H1 (cell line): Measurements from ENCODE around the gene BNC1. TPM values are rescaled to one million over a fixed set of nuclear protein-coding genes. Genes with fewer than 3 reads are reported as not detected.

ENCODE experiments used
- CTCF ChIA-PET: fragments of 300-600 bp; sonication (Branson Sonifier 250); formaldehyde crosslinking; loops from one replicate; lab custom pipeline; 2021; ENCODE audit not compliant: partially characterized antibody; lab: Charles Lee
- POLR2A ChIA-PET: fragments of 300-600 bp; sonication (Branson Sonifier 250); formaldehyde crosslinking; loops from one replicate; lab custom pipeline; 2021; ENCODE audit warnings: inconsistent platforms; ENCODE audit not compliant: partially characterized antibody; lab: Charles Lee
- DNase-seq, 2 experiments: peaks; one replicate each; pipeline versions ENCODE4 v3.0.0 to v3.0.0-alpha.2; 2010 to 2022; ENCODE audit warnings: low spot score in 2 of 2, low read depth in 1 of 2, mixed read lengths in 1 of 2
- FAIRE-seq: peaks from 2 replicates; lab custom pipeline; 2011; peaks lifted over from hg19 to GRCh38; lab: Jason Lieb, UNC
- H2AFZ ChIP-seq: 2 replicates; pipeline ENCODE4 v1.8.1; 2012; ENCODE audit warnings: low read length, inconsistent platforms
- H2AK5ac ChIP-seq: 2 replicates; pipeline ENCODE4 v1.6.1; 2013; ENCODE audit warnings: low read depth, low read length
- H2BK120ac ChIP-seq: replicated peaks from 2 replicates; pipeline ENCODE3; 2013; ENCODE audit warnings: low read depth, low read length, inconsistent platforms
- H2BK12ac ChIP-seq: 2 replicates; pipeline ENCODE4 v1.6.1; 2013; ENCODE audit warnings: low read depth, low read length
- H2BK15ac ChIP-seq: 2 replicates; pipeline ENCODE4 v1.6.1; 2013; ENCODE audit warnings: low read length
- H2BK20ac ChIP-seq: 2 replicates; pipeline ENCODE4 v1.6.1; 2013; ENCODE audit warnings: low read length
- H2BK5ac ChIP-seq: 2 replicates; pipeline ENCODE4 v1.6.1; 2013; ENCODE audit warnings: low read depth, low read length
- H3K14ac ChIP-seq: 2 replicates; pipeline ENCODE4 v1.6.1; 2013; ENCODE audit warnings: inconsistent platforms; ENCODE audit not compliant: insufficient read length
- H3K18ac ChIP-seq: 2 replicates; pipeline ENCODE4 v1.6.1; 2013; ENCODE audit warnings: low read length; ENCODE audit errors: extremely low read depth
- H3K23ac ChIP-seq: 2 replicates; pipeline ENCODE4 v1.6.1; 2013; ENCODE audit warnings: inconsistent platforms; ENCODE audit not compliant: insufficient read length
- H3K23me2 ChIP-seq: 2 replicates; pipeline ENCODE4 v1.6.1; 2013; ENCODE audit warnings: low read depth, low read length
- H3K27ac ChIP-seq: 2 replicates; pipeline ENCODE4 v1.6.1; 2011; ENCODE audit warnings: low read depth, low read length, inconsistent platforms
- H3K27me3 ChIP-seq, 4 experiments: replicated peaks in 1 of 4; 1 replicate in 1 of 4; 2 replicates in 3 of 4; pipeline versions ENCODE4 v1.6.1 to v1.8.1; 2011 to 2013; ENCODE audit warnings: low read length in 3 of 4, mild to moderate bottlenecking in 3 of 4, inconsistent platforms in 2 of 4, mixed read lengths in 2 of 4, moderate library complexity in 1 of 4; ENCODE audit not compliant: control insufficient read depth in 3 of 4, insufficient read depth in 3 of 4; ENCODE audit errors: extremely low read depth in 1 of 4
- H3K36me3 ChIP-seq, 4 experiments: 2 replicates each; pipeline versions ENCODE4 v1.6.1 to v1.8.1; 2011 to 2013; ENCODE audit warnings: mild to moderate bottlenecking in 4 of 4, low read length in 3 of 4, moderate library complexity in 2 of 4, control low read depth in 1 of 4, inconsistent platforms in 1 of 4; ENCODE audit not compliant: insufficient read depth in 4 of 4, control insufficient read depth in 2 of 4
- H3K4ac ChIP-seq: replicated peaks from 2 replicates; pipeline ENCODE3; 2013; ENCODE audit warnings: low read length, low read depth, mixed read lengths, inconsistent platforms; ENCODE audit not compliant: insufficient read length
- H3K4me1 ChIP-seq, 4 experiments: replicated peaks in 1 of 4; 1 replicate in 1 of 4; 2 replicates in 3 of 4; pipeline versions ENCODE4 v1.6.1 to v1.8.1; 2011 to 2013; ENCODE audit warnings: low read length in 3 of 4, inconsistent platforms in 2 of 4, mixed read lengths in 1 of 4; ENCODE audit not compliant: insufficient read depth in 4 of 4, control insufficient read depth in 3 of 4
- H3K4me2 ChIP-seq, 2 experiments: 2 replicates each; pipeline versions ENCODE4 v1.6.1 to v1.8.1; 2011 to 2013; ENCODE audit warnings: low read depth in 2 of 2, low read length in 2 of 2, control low read depth in 1 of 2, inconsistent platforms in 1 of 2, mild to moderate bottlenecking in 1 of 2; ENCODE audit not compliant: insufficient read depth in 1 of 2
- H3K4me3 ChIP-seq, 4 experiments: fragments of 200-600, 300-600 bp in 1 of 4; sonication (generic), shearing (Covaris generic), sonication (Bioruptor Twin) in 1 of 4; 2 replicates each; pipeline versions ENCODE4 v1.5.1 to v1.8.1; 2011 to 2016; ENCODE audit warnings: low read length in 4 of 4, low read depth in 3 of 4, control low read depth in 2 of 4, inconsistent platforms in 2 of 4, mild to moderate bottlenecking in 2 of 4, mixed read lengths in 1 of 4, moderate library complexity in 1 of 4; ENCODE audit not compliant: insufficient read depth in 2 of 4; ENCODE audit errors: extremely low read depth in 1 of 4
- H3K56ac ChIP-seq: replicated peaks from 2 replicates; pipeline ENCODE3; 2013; ENCODE audit warnings: low read depth, mild to moderate bottlenecking, mixed read lengths, low read length, inconsistent platforms; ENCODE audit not compliant: insufficient read length
- H3K79me1 ChIP-seq: 2 replicates; pipeline ENCODE4 v1.6.1; 2013; ENCODE audit warnings: low read depth, low read length, control low read depth
- H3K79me2 ChIP-seq, 2 experiments: 2 replicates each; pipeline versions ENCODE4 v1.6.1 to v1.8.1; 2012 to 2013; ENCODE audit warnings: low read length in 2 of 2, mild to moderate bottlenecking in 2 of 2, inconsistent platforms in 1 of 2; ENCODE audit not compliant: insufficient read depth in 2 of 2, control insufficient read depth in 1 of 2
- H3K9ac ChIP-seq, 4 experiments: replicated peaks in 1 of 4; 1 replicate in 1 of 4; 2 replicates in 3 of 4; pipeline versions ENCODE4 v1.6.1 to v1.8.1; 2011 to 2013; ENCODE audit warnings: low read depth in 3 of 4, low read length in 3 of 4, control low read depth in 2 of 4, mild to moderate bottlenecking in 2 of 4, moderate library complexity in 2 of 4, inconsistent platforms in 1 of 4; ENCODE audit errors: extremely low read depth in 1 of 4
- H3K9me3 ChIP-seq, 2 experiments: 2 replicates each; pipeline versions ENCODE4 v1.6.1 to v1.8.1; 2012 to 2013; ENCODE audit warnings: mild to moderate bottlenecking in 2 of 2, moderate library complexity in 2 of 2, control low read depth in 1 of 2, inconsistent platforms in 1 of 2, low read depth in 1 of 2, low read length in 1 of 2, mixed read lengths in 1 of 2; ENCODE audit not compliant: insufficient read depth in 2 of 2
- H4K20me1 ChIP-seq, 2 experiments: replicated peaks in 1 of 2; 2 replicates each; pipeline versions ENCODE3 to v1.8.1; 2011 to 2013; ENCODE audit warnings: inconsistent platforms in 2 of 2, low read length in 2 of 2, mild to moderate bottlenecking in 1 of 2; ENCODE audit not compliant: insufficient read depth in 2 of 2, control insufficient read depth in 1 of 2
- H4K5ac ChIP-seq: 2 replicates; pipeline ENCODE4 v1.6.1; 2013; ENCODE audit warnings: low read length, low read depth, mixed read lengths, inconsistent platforms; ENCODE audit not compliant: insufficient read length
- H4K8ac ChIP-seq: 2 replicates; pipeline ENCODE4 v1.8.0; 2013; ENCODE audit warnings: mild to moderate bottlenecking, moderate library complexity, low read length, inconsistent platforms; ENCODE audit not compliant: insufficient read depth; ENCODE audit errors: extremely low read depth
- H4K91ac ChIP-seq: replicated peaks from 2 replicates; pipeline ENCODE3; 2013; ENCODE audit warnings: low read length, mixed read lengths, inconsistent platforms; ENCODE audit not compliant: insufficient read length
- CREB1 ChIP-seq: IDR thresholded peaks from 2 replicates; pipeline ENCODE4 v1.6.1; 2012; ENCODE audit warnings: inconsistent platforms
- GABPA ChIP-seq: IDR thresholded peaks from 2 replicates; pipeline ENCODE4 v1.6.1; 2011; ENCODE audit warnings: mild to moderate bottlenecking, low read length, moderate library complexity, borderline replicate concordance; ENCODE audit not compliant: insufficient read depth
- GTF2F1 ChIP-seq: IDR thresholded peaks from 2 replicates; pipeline ENCODE4 v1.6.1; 2012; ENCODE audit warnings: low read depth, low read length, improper control_type of control experiment, borderline replicate concordance
- HDAC2 ChIP-seq, 2 experiments: fragments of 300-600 bp in 1 of 2; sonication (generic) in 1 of 2; IDR thresholded peaks; 2 replicates each; pipeline ENCODE4 v1.6.1; 2011 to 2012; ENCODE audit warnings: low read depth in 2 of 2, low read length in 2 of 2, mild to moderate bottlenecking in 2 of 2, moderate library complexity in 2 of 2, borderline replicate concordance in 1 of 2, inconsistent platforms in 1 of 2
- NRF1 ChIP-seq: IDR thresholded peaks from 2 replicates; pipeline ENCODE4 v1.6.1; 2011; ENCODE audit warnings: mild to moderate bottlenecking, low read depth, low read length, improper control_type of control experiment
- RAD21 ChIP-seq, 2 experiments: IDR thresholded peaks in 1 of 2; conservative IDR thresholded peaks in 1 of 2; 2 replicates each; pipeline ENCODE4 v1.6.1; 2011; ENCODE audit warnings: low read depth in 2 of 2, low read length in 2 of 2, improper control_type of control experiment in 1 of 2, inconsistent platforms in 1 of 2, mild to moderate bottlenecking in 1 of 2, moderate library complexity in 1 of 2
- RBBP5 ChIP-seq: IDR thresholded peaks from 2 replicates; pipeline ENCODE4 v1.7.1; 2012; ENCODE audit warnings: low read depth, mild to moderate bottlenecking, inconsistent platforms, low read length, moderate library complexity, borderline replicate concordance
- RFX5 ChIP-seq: IDR thresholded peaks from 2 replicates; pipeline ENCODE4 v1.6.1; 2011; ENCODE audit warnings: low read depth, low read length, improper control_type of control experiment, borderline replicate concordance
- SAP30 ChIP-seq: fragments of 300-600 bp; sonication (generic); IDR thresholded peaks from 2 replicates; pipeline ENCODE4 v1.7.1; 2012; ENCODE audit warnings: low read length, moderate library complexity, mild to moderate bottlenecking, inconsistent platforms; ENCODE audit not compliant: insufficient read depth, insufficient replicate concordance
- SIN3A ChIP-seq, 2 experiments: IDR thresholded peaks in 1 of 2; conservative IDR thresholded peaks in 1 of 2; 2 replicates each; pipeline ENCODE4 v1.6.1; 2011 to 2012; ENCODE audit warnings: low read length in 2 of 2, improper control_type of control experiment in 1 of 2, low read depth in 1 of 2, mild to moderate bottlenecking in 1 of 2
- SRF ChIP-seq: IDR thresholded peaks from 2 replicates; pipeline ENCODE4 v1.6.1; 2011; ENCODE audit warnings: mild to moderate bottlenecking, low read depth, low read length, moderate library complexity
- WGBS, 2 experiments: shearing (Covaris generic) in 1 of 2; methylation state at CpG; one replicate each; pipeline versions ENCODE4 v1.1.6 to v1.1.7; 2013 to 2015; ENCODE audit warnings: low lambda C conversion rate in 2 of 2, mixed read lengths in 2 of 2, inconsistent platforms in 1 of 2, low coverage in 1 of 2, missing lambda C conversion rate in 1 of 2; ENCODE audit not compliant: insufficient replicate concordance in 2 of 2, insufficient coverage in 1 of 2, insufficient read length in 1 of 2; ENCODE audit errors: extremely low coverage in 1 of 2, missing lambda C conversion rate in 1 of 2; 5-methylcytosine and 5-hydroxymethylcytosine counted together
- polyA plus RNA-seq, 7 experiments: library from polyadenylated mRNA; depleted of rRNA in 3 of 7; stranded (reverse) in 5 of 7; unstranded in 2 of 7; fragments of >200 nt in 5 of 7; fragments of 200-250 nt in 2 of 7; gene quantifications; 1 replicate in 5 of 7; 2 replicates in 1 of 7; 4 replicates in 1 of 7; pipeline versions ENCODE4 v1.2.1 to v1.2.3, GENCODE V29; 2011 to 2013; ENCODE audit warnings: missing spikeins in 2 of 7, mixed read lengths in 2 of 7
- total RNA-seq: library from RNA; stranded (reverse); fragmentation: NEBNext Ultra II Directional; extraction: Animal tissue kit (Norgen Biotek cat#: 25700); gene quantifications from 2 replicates; pipeline ENCODE4 v1.2.1, GENCODE V29; 2021
- TF ChIP-seq, protein P1 (sequence below): IDR thresholded peaks from 2 replicates; pipeline ENCODE4 v1.6.1; 2012; ENCODE audit warnings: inconsistent platforms

The BNC1 gene
- total and polyA plus RNA-seq, 2 of the 8 experiments (the other 6 are each of a cell fraction or from before 2014, with no cell fraction given), result 0.99 to 2.1 TPM

DNA sequence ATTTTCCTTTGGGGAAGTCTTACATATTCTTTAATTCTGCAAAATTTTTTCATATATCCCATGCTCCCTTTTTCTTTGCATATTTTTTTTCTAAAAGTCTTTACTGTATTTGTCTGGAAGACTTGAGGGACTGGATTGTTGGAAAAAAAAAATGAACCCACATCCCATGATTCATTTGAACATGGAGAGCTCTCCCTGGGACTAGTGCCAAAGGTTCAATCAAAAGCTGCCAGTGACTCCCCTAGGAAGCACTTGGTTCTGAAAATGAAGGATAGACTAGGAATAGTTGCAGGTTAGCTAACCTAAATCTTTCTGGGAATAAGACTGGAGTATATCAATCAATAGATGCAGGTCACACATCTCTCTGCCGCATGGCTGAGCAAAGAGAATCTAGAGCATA, 16.4 kb upstream of the BNC1 start:
- Histone ChIP-seq H3K79me1 (no peaks in the 10 kb centered on the region), H3K79me2 (no peaks in the 10 kb centered on the region), H4K8ac (no peak overlapping the region), H3K14ac (no peak overlapping the region), H2BK12ac (no peak overlapping the region), H4K20me1 (no peaks in the 10 kb centered on the region), H3K4me1 (peaks cover 6 to 12% (median 9%) of the 10 kb centered on the region in 4 experiments; a peak in 6 of 7 replicates), H2AK5ac (no peak overlapping the region), H4K5ac (no peak overlapping the region), H3K27me3 (no peaks in the 10 kb centered on the region; a peak in 1 of 7 replicates), H4K91ac (no peak overlapping the region), H3K4me2 (no peak overlapping the region), H3K18ac (no peak overlapping the region), H3K23me2 (no peaks in the 10 kb centered on the region; the same call in 1 of the 2 replicates), H3K36me3 (no peaks in the 10 kb centered on the region), H3K23ac (no peak overlapping the region), H2BK5ac (no peak overlapping the region), H3K4me3 (no peak overlapping the region), H2BK120ac (no peak overlapping the region), H2BK20ac (no peak overlapping the region), H3K56ac (no peak overlapping the region), H2AFZ (no peak overlapping the region), H3K9me3 (no peaks in the 10 kb centered on the region), H3K27ac (no peak overlapping the region), H3K4ac (no peak overlapping the region), H3K9ac (no peak overlapping the region), H2BK15ac (no peak overlapping the region)
- no peak for DNase-seq
- ChIA-PET CTCF (interaction anchor here (0.6 to 0.7 kb wide), 2 partner anchors 36 to 1415 kb away, joined by 3 read pairs; no protein-coding TSS in a partner anchor), POLR2A (no interaction called here)
- 100% methylated on average over 1 of the region's 1 CpG; no CpG with 5 or more reads in 1 of the 2 experiments for WGBS, 2 experiments
- no peak for FAIRE-seq
- no peak for TF ChIP-seq HDAC2 (IDR thresholded peaks at IDR 0.05; ENCODE audit: borderline replicate concordance in 1 of 2, low read depth in 2 of 2, low read length in 2 of 2)
- TF ChIP-seq NRF1, result no peak
- no peak for TF ChIP-seq SAP30
- no peak for TF ChIP-seq SRF
- TF ChIP-seq, protein P1, sequence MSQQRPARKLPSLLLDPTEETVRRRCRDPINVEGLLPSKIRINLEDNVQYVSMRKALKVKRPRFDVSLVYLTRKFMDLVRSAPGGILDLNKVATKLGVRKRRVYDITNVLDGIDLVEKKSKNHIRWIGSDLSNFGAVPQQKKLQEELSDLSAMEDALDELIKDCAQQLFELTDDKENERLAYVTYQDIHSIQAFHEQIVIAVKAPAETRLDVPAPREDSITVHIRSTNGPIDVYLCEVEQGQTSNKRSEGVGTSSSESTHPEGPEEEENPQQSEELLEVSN, result no peak
- no peak for TF ChIP-seq RFX5
- no peak for TF ChIP-seq RAD21 (IDR thresholded peaks at IDR 0.05 in 1 of 2, conservative IDR thresholded peaks at IDR 0.05 in 1 of 2; ENCODE audit: low read depth in 2 of 2, low read length in 2 of 2)
- no peak for TF ChIP-seq GABPA
- no peak for TF ChIP-seq SIN3A (conservative IDR thresholded peaks at IDR 0.05 in 1 of 2, IDR thresholded peaks at IDR 0.05 in 1 of 2; ENCODE audit: low read depth in 1 of 2, low read length in 2 of 2)
- no peak for TF ChIP-seq CREB1
- TF ChIP-seq RBBP5, result no peak
- TF ChIP-seq GTF2F1, result no peak
